ENCODE data around the gene CDH4. TPM values are rescaled to one million over a fixed set of nuclear protein-coding genes. Genes with fewer than 3 reads are reported as not detected.

CDH4 gene
- polyA plus RNA-seq, 4 donors, result 6.1 to 8.9 (median 6.8) TPM

- DNase-seq (ENCODE audit: low read depth in 4 of 4, low spot score in 3 of 4), result no peak
Measured at GRCh38 chr20:61434341-61434781, 182.3 kb downstream of the CDH4 start.

- DNase-seq (ENCODE audit: low read depth in 4 of 4, low spot score in 3 of 4), result no peak
Measured at GRCh38 chr20:61435184-61435822, 183.2 kb downstream of the CDH4 start.

GRCh38 chr20:61435823-61436220 is 183.8 kb downstream of the CDH4 start:
- no peak for DNase-seq (ENCODE audit: low read depth in 4 of 4, low spot score in 3 of 4)

GRCh38 chr20:61436283-61436666 is 184.2 kb downstream of the CDH4 start:
- DNase-seq (ENCODE audit: low read depth in 4 of 4, low spot score in 3 of 4), result no peak

GRCh38 chr20:61436667-61437279 is 184.7 kb downstream of the CDH4 start:
- DNase-seq (ENCODE audit: low read depth in 4 of 4, low spot score in 3 of 4), result no peak

- no peak for DNase-seq (ENCODE audit: low read depth in 4 of 4, low spot score in 3 of 4)
Measured at GRCh38 chr20:61437280-61438206, 185.5 kb downstream of the CDH4 start.

GRCh38 chr20:61438285-61438684 is 186.2 kb downstream of the CDH4 start:
- no peak for DNase-seq (ENCODE audit: low read depth in 4 of 4, low spot score in 3 of 4)

- no peak for DNase-seq (ENCODE audit: low read depth in 4 of 4, low spot score in 3 of 4)
Measured at GRCh38 chr20:61439251-61439650, 187.2 kb downstream of the CDH4 start.

- no peak for DNase-seq (ENCODE audit: low read depth in 4 of 4, low spot score in 3 of 4)
Measured at GRCh38 chr20:61440548-61441055, 188.5 kb downstream of the CDH4 start.

GRCh38 chr20:61441537-61441936 is 189.5 kb downstream of the CDH4 start:
- no peak for DNase-seq (ENCODE audit: low read depth in 4 of 4, low spot score in 3 of 4)

- DNase-seq (ENCODE audit: low read depth in 4 of 4, low spot score in 3 of 4), result no peak
Measured at GRCh38 chr20:61442075-61442670, 190.1 kb downstream of the CDH4 start.

GRCh38 chr20:61442718-61443117 is 190.7 kb downstream of the CDH4 start:
- no peak for DNase-seq (ENCODE audit: low read depth in 4 of 4, low spot score in 3 of 4)

- DNase-seq (ENCODE audit: low read depth in 4 of 4, low spot score in 3 of 4), result no peak
Measured at GRCh38 chr20:61443443-61444126, 191.5 kb downstream of the CDH4 start.

- DNase-seq (ENCODE audit: low read depth in 4 of 4, low spot score in 3 of 4), result no peak
Measured at GRCh38 chr20:61444637-61445036, 192.6 kb downstream of the CDH4 start.

GRCh38 chr20:61445138-61445537 is 193.1 kb downstream of the CDH4 start:
- no peak for DNase-seq (ENCODE audit: low read depth in 4 of 4, low spot score in 3 of 4)

GRCh38 chr20:61445741-61446140 is 193.7 kb downstream of the CDH4 start:
- DNase-seq (ENCODE audit: low read depth in 4 of 4, low spot score in 3 of 4), result no peak

- DNase-seq (ENCODE audit: low read depth in 4 of 4, low spot score in 3 of 4), result no peak
Measured at GRCh38 chr20:61447952-61448351, 195.9 kb downstream of the CDH4 start.

- DNase-seq (ENCODE audit: low read depth in 4 of 4, low spot score in 3 of 4), result no peak
Measured at GRCh38 chr20:61448386-61448785, 196.3 kb downstream of the CDH4 start.

- DNase-seq (ENCODE audit: low read depth in 4 of 4, low spot score in 3 of 4), result no peak
Measured at GRCh38 chr20:61449057-61449609, 197.1 kb downstream of the CDH4 start.

GRCh38 chr20:61449916-61450315 is 197.9 kb downstream of the CDH4 start:
- DNase-seq (ENCODE audit: low read depth in 4 of 4, low spot score in 3 of 4), result no peak
